OCI-LY3 (cell line): ENCODE results near the gene IRF5.

ENCODE experiments used
- EZH2phosphoT487 ChIP-seq: fragments of 200-600 bp; shearing (Covaris generic); IDR thresholded peaks from 2 replicates; pipeline ENCODE4 v1.6.1; 2018; ENCODE audit warnings: antibody characterized with exemption, mixed run types, low read depth
- TF ChIP-seq, protein P1 (sequence below): fragments of 200-600, 300-600 bp; sonication (generic); IDR thresholded peaks from 2 replicates; pipeline ENCODE4 v1.5.1; 2014; ENCODE audit warnings: antibody characterized with exemption, low read length, low read depth

DNA sequence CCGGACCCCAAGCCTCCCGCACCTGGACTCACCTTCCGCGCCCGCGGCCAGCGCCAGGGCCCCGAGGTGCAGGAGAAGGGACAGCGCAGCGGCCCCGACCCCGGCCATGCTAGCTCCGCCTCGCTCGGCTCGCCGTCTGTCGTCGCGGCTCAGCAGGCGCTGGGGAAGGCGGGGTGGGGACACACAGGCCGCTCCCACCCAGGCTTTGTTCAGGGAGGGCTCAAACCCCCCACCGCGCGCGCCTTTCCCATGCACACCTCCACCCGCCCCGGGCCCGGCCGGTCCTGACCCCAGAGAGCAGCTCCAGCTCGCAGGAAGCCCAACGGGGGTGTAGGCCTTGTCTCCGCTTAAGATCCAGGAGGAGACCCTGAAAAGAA, 27.2 kb upstream of the IRF5 start, which contains the start of gene KCP:
- TF ChIP-seq EZH2phosphoT487, result no peak
- TF ChIP-seq, protein P1, sequence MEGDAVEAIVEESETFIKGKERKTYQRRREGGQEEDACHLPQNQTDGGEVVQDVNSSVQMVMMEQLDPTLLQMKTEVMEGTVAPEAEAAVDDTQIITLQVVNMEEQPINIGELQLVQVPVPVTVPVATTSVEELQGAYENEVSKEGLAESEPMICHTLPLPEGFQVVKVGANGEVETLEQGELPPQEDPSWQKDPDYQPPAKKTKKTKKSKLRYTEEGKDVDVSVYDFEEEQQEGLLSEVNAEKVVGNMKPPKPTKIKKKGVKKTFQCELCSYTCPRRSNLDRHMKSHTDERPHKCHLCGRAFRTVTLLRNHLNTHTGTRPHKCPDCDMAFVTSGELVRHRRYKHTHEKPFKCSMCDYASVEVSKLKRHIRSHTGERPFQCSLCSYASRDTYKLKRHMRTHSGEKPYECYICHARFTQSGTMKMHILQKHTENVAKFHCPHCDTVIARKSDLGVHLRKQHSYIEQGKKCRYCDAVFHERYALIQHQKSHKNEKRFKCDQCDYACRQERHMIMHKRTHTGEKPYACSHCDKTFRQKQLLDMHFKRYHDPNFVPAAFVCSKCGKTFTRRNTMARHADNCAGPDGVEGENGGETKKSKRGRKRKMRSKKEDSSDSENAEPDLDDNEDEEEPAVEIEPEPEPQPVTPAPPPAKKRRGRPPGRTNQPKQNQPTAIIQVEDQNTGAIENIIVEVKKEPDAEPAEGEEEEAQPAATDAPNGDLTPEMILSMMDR, result no peak
